GM12878 (cell line): ENCODE data around the gene IFI44L. TPM values are rescaled to one million over a fixed set of nuclear protein-coding genes. Genes with fewer than 3 reads are reported as not detected.

Source experiments
- ATAC-seq: fragments of 200-7000 bp; cut with Tn5 transposase; 3 replicates; pipeline ENCODE4 v1.9.1; 2020; ENCODE audit warnings: mild to moderate bottlenecking, moderate library complexity
- BruUV-seq: library from RNA; stranded (reverse); fragments of 400-500 nt; replicated peaks from 2 replicates; lab custom pipeline; 2021; lab: Mats Ljungman, UMichigan
- CTCF ChIA-PET: fragments of 300-600 bp; sonication (Branson Sonifier 250); formaldehyde crosslinking; extraction: SDS; loops from one replicate; lab custom pipeline; 2021; ENCODE audit warnings: inconsistent platforms; lab: Yijun Ruan, JAX
- POLR2A ChIA-PET: fragments of 350-600 bp; formaldehyde crosslinking; extraction: SDS; loops from one replicate; lab custom pipeline; 2021; ENCODE audit warnings: inconsistent platforms; lab: Charles Lee
- RAD21 ChIA-PET: fragments of 300-600 bp; sonication (Branson Sonifier 250); formaldehyde crosslinking; loops from one replicate; lab custom pipeline; 2023; ENCODE audit warnings: antibody characterized with exemption; ENCODE audit not compliant: unreplicated experiment; lab: Charles Lee
- SMC1A ChIA-PET: fragments of 300-600 bp; sonication (Branson Sonifier 250); formaldehyde crosslinking; loops from one replicate; lab custom pipeline; 2023; ENCODE audit not compliant: unreplicated experiment, uncharacterized antibody; lab: Charles Lee
- DNase-seq: peaks from one replicate; pipeline ENCODE4 v3.0.0-alpha.2; 2011; ENCODE audit warnings: low read depth, low spot score
- FAIRE-seq: peaks from 3 replicates; lab custom pipeline; 2011; peaks lifted over from hg19 to GRCh38; lab: Jason Lieb, UNC
- H2AFZ ChIP-seq: 2 replicates; pipeline ENCODE4 v1.6.0; 2011; ENCODE audit warnings: low read depth, low read length, control low read depth; ENCODE audit not compliant: control insufficient read depth
- H3K27ac ChIP-seq: 2 replicates; pipeline ENCODE4 v1.5.1; 2011; ENCODE audit warnings: control low read depth; ENCODE audit not compliant: control insufficient read depth, insufficient read depth
- H3K27me3 ChIP-seq, 2 experiments: replicated peaks in 1 of 2; 2 replicates each; pipeline versions ENCODE4 v1.6.0 to v1.6.1; 2011; ENCODE audit warnings: low read length in 1 of 2; ENCODE audit not compliant: control insufficient read depth in 2 of 2, insufficient read depth in 2 of 2
- H3K36me3 ChIP-seq, 2 experiments: 2 replicates each; pipeline ENCODE4 v1.5.1; 2011; ENCODE audit warnings: low read length in 1 of 2; ENCODE audit not compliant: control insufficient read depth in 2 of 2, insufficient read depth in 2 of 2
- H3K4me1 ChIP-seq: 2 replicates; pipeline ENCODE4 v1.6.1; 2011; ENCODE audit warnings: mild to moderate bottlenecking, low read length, moderate library complexity, mixed read lengths; ENCODE audit not compliant: control insufficient read depth, insufficient read depth
- H3K4me2 ChIP-seq: 2 replicates; pipeline ENCODE4 v1.6.0; 2011; ENCODE audit warnings: control low read depth; ENCODE audit not compliant: control insufficient read depth, insufficient read depth
- H3K4me3 ChIP-seq: fragments of 200-600 bp; sonication (generic); 2 replicates; pipeline ENCODE4 v1.5.1; 2016
- H3K79me2 ChIP-seq: 2 replicates; pipeline ENCODE4 v1.6.0; 2011; ENCODE audit warnings: low read length; ENCODE audit not compliant: control insufficient read depth, insufficient read depth
- H3K9ac ChIP-seq: 2 replicates; pipeline ENCODE4 v1.8.0; 2011; ENCODE audit warnings: low read length, control low read depth, mixed read lengths; ENCODE audit not compliant: control insufficient read depth, insufficient read depth
- H3K9me3 ChIP-seq: replicated peaks from 3 replicates; pipeline ENCODE4 v1.5.1; 2011; ENCODE audit warnings: mild to moderate bottlenecking, low read length; ENCODE audit not compliant: control insufficient read depth, insufficient read depth
- H4K20me1 ChIP-seq: 2 replicates; pipeline ENCODE4 v1.6.0; 2011; ENCODE audit not compliant: control insufficient read depth, insufficient read depth
- BCL3 ChIP-seq: IDR thresholded peaks from 2 replicates; pipeline ENCODE4 v1.6.1; 2011; ENCODE audit warnings: borderline replicate concordance, low read depth, mild to moderate bottlenecking, moderate library complexity, low read length; ENCODE audit not compliant: insufficient read depth, poor library complexity, severe bottlenecking
- CEBPZ ChIP-seq: fragments of 150-350 bp; IDR thresholded peaks from 2 replicates; pipeline ENCODE4 v1.6.1; 2016; ENCODE audit warnings: low read depth, low read length
- CHD1 ChIP-seq: IDR thresholded peaks from 2 replicates; pipeline ENCODE4 v1.6.1; 2012; ENCODE audit warnings: low read depth, low read length, improper control_type of control experiment
- CREB1 ChIP-seq: IDR thresholded peaks from 2 replicates; pipeline ENCODE4 v1.6.1; 2012; ENCODE audit warnings: low read depth, mild to moderate bottlenecking, inconsistent platforms
- E2F4 ChIP-seq: IDR thresholded peaks from 2 replicates; pipeline ENCODE4 v1.6.1; 2012; ENCODE audit warnings: low read depth, low read length, improper control_type of control experiment
- IKZF2 ChIP-seq, 2 experiments: fragments of 450-650 bp; IDR thresholded peaks; 2 replicates each; pipeline ENCODE4 v1.6.1; 2017; ENCODE audit warnings: mild to moderate bottlenecking in 2 of 2, moderate library complexity in 2 of 2
- MEF2A ChIP-seq: IDR thresholded peaks from 2 replicates; pipeline ENCODE4 v1.6.1; 2011; ENCODE audit warnings: low read depth, mild to moderate bottlenecking, low read length, moderate library complexity; ENCODE audit not compliant: insufficient read depth
- MLLT1 ChIP-seq: fragments of 450-650 bp; IDR thresholded peaks from 2 replicates; pipeline ENCODE4 v1.6.1; 2016; ENCODE audit warnings: mild to moderate bottlenecking
- PAX8 ChIP-seq: fragments of 450-650 bp; IDR thresholded peaks from 2 replicates; pipeline ENCODE4 v1.6.1; 2017; ENCODE audit warnings: mild to moderate bottlenecking, moderate library complexity
- SMC3 ChIP-seq: IDR thresholded peaks from 2 replicates; pipeline ENCODE4 v1.6.1; 2011; ENCODE audit warnings: low read length, improper control_type of control experiment, borderline replicate concordance
- SUPT20H ChIP-seq: IDR thresholded peaks from 2 replicates; pipeline ENCODE4 v1.6.1; 2011; ENCODE audit warnings: low read depth, mild to moderate bottlenecking, low read length, moderate library complexity, borderline replicate concordance; ENCODE audit not compliant: control insufficient read depth
- TARDBP ChIP-seq: IDR thresholded peaks from 2 replicates; pipeline ENCODE4 v1.6.1; 2016; ENCODE audit warnings: borderline replicate concordance
- YBX1 ChIP-seq: fragments of 450-650 bp; IDR thresholded peaks from 2 replicates; pipeline ENCODE4 v1.6.1; 2016; ENCODE audit warnings: antibody characterized with exemption
- WGBS: methylation state at CpG from one replicate; pipeline ENCODE4 v1.1.6; 2016; ENCODE audit warnings: low lambda C conversion rate; ENCODE audit not compliant: insufficient replicate concordance, insufficient coverage; ENCODE audit errors: missing lambda C conversion rate; 5-methylcytosine and 5-hydroxymethylcytosine counted together
- in situ Hi-C: fragments of 300-500 bp; cut with MboI; formaldehyde crosslinking; loops from 9 replicates; pipeline ENCODE4 v1.14.3; 2018; ENCODE audit warnings: mixed read lengths
- intact Hi-C: fragments of 100-400 bp; cut with micrococcal nuclease; formaldehyde crosslinking; loops from one replicate; pipeline ENCODE4 v1.14.2; 2022; ENCODE audit not compliant: unreplicated experiment
- polyA plus RNA-seq, 11 experiments: library from polyadenylated mRNA; depleted of rRNA in 4 of 11; unstranded in 6 of 11; stranded (reverse) in 5 of 11; fragments of >200 nt; fragmentation: Nextera tagmentation in 4 of 11; fragmentation: Illumina TruSeq in 1 of 11; extraction: Ambion mirVana in 4 of 11; extraction: Trizol in 1 of 11; gene quantifications; 1 replicate in 1 of 11; 2 replicates in 10 of 11; pipeline versions ENCODE4 v1.2.1 to v1.2.3, GENCODE V29; 2011 to 2016; ENCODE audit warnings: inconsistent platforms in 2 of 11, missing spikeins in 2 of 11, low read depth in 1 of 11
- total RNA-seq, 4 experiments: library from RNA; depleted of rRNA in 3 of 4; stranded (reverse); fragments of >200 nt in 3 of 4; fragmentation: Illumina TruSeq in 1 of 4; extraction: Trizol in 1 of 4; gene quantifications; 2 replicates each; pipeline versions ENCODE4 v1.2.1 to v1.2.3, GENCODE V29; 2013 to 2021

The IFI44L gene
- total and polyA plus RNA-seq, 10 of the 15 experiments (the other 5 are each of a cell fraction or from before 2014, with no cell fraction given): 58.0 to 371 (median 173) TPM

- Histone ChIP-seq H3K4me3 (no peak overlapping the region), H3K4me2 (no peak overlapping the region), H3K9me3 (peaks cover 13% of the 10 kb centered on the region), H4K20me1 (no peaks in the 10 kb centered on the region), H3K36me3 (peaks cover 0 to 54% of the 10 kb centered on the region in 2 experiments; a peak in 2 of 4 replicates), H3K27ac (no peak overlapping the region), H3K9ac (no peak overlapping the region), H3K79me2 (peaks cover 25% of the 10 kb centered on the region), H3K27me3 (no peaks in the 10 kb centered on the region), H3K4me1 (peaks cover 22% of the 10 kb centered on the region), H2AFZ (no peak overlapping the region)
- intact Hi-C loops: no loop called here
- no peak for FAIRE-seq
- POLR2A ChIA-PET: interaction anchor here (1.4 kb wide), 1 partner anchor 36 kb away, joined by 5 read pairs; no protein-coding TSS in a partner anchor
- SMC1A ChIA-PET: interaction anchor here (1.8 to 2.7 kb wide), 2 partner anchors 14 to 15 kb away, joined by 4 to 15 read pairs; no protein-coding TSS in a partner anchor
- no peak; the same call in 1 of the 3 replicates for ATAC-seq
- in situ Hi-C loops: loop anchor here (25.0 kb wide), 1 partner anchor 879 kb away; the partner anchor contains the start of gene USP33
- 75% methylated on average over 4 of the region's 4 CpGs for WGBS
- TF ChIP-seq MLLT1: no peak
- TF ChIP-seq CHD1: no peak
- no peak for TF ChIP-seq PAX8
- TF ChIP-seq YBX1: no peak
- no peak for TF ChIP-seq MEF2A
- no peak for TF ChIP-seq SMC3
- TF ChIP-seq SUPT20H: no peak
- no peak for TF ChIP-seq IKZF2 (IDR thresholded peaks at IDR 0.05)
- no peak for TF ChIP-seq CEBPZ
- TF ChIP-seq E2F4: no peak
- no peak for TF ChIP-seq CREB1
- TF ChIP-seq BCL3: no peak
- TF ChIP-seq TARDBP: no peak
- DNase-seq: no peak
- CTCF ChIA-PET: interaction anchor here (1.0 kb wide), 1 partner anchor 34 kb away, joined by 3 read pairs; no protein-coding TSS in a partner anchor
- RAD21 ChIA-PET: interaction anchor here (0.7 kb wide), 1 partner anchor 1062 kb away, joined by 5 read pairs; no protein-coding TSS in a partner anchor
- BruUV-seq: no TSS peak
Observed at GRCh38 chr1:78641558-78641957, 21.3 kb downstream of the IFI44L start.
